ENCODE measurements around the gene STRA6. TPM values are rescaled to one million over a fixed set of nuclear protein-coding genes. Genes with fewer than 3 reads are reported as not detected.

STRA6 gene
- total RNA-seq: 0.11 TPM in 1 of 2 replicates, not detected in the other

GRCh38 chr15:74202452-74203401 is at the start of gene STRA6:
Gene STRA6, minus strand, starts transcription at chr15:74202787. Its CDS starts 520 bp downstream, at chr15:74202267.

GRCh38 chr15:74235962-74236361 is 33.4 kb upstream of the STRA6 start, which contains the start of gene CCDC33:
Gene CCDC33, plus strand, starts transcription at chr15:74236326. Its CDS starts 394 bp downstream, at chr15:74236720.

GRCh38 chr15:74173380-74174218 is 29.0 kb downstream of the STRA6 start, which contains the start of gene ISLR:
Gene ISLR, plus strand, starts transcription at chr15:74173710. Its CDS starts 1,149 bp downstream, at chr15:74174859.

GRCh38 chr15:74130155-74130848 is 72.3 kb downstream of the STRA6 start, which contains the start of gene ISLR2:
Gene ISLR2, plus strand, starts transcription at chr15:74130586. Its CDS starts 2,169 bp downstream, at chr15:74132755.

Other genes starting within 250 kb of the STRA6 start
- gene STOML1, start 210.5 kb downstream of the STRA6 start, total RNA-seq: 8.1 and 17.0 TPM in 2 replicates
- gene PML, start 208.1 kb downstream of the STRA6 start, total RNA-seq: 28.1 and 35.8 TPM in 2 replicates
- gene GOLGA6A, start 120.2 kb downstream of the STRA6 start, total RNA-seq: not detected in 2 replicates
- gene ISLR2, start 72.2 kb downstream of the STRA6 start, total RNA-seq: 0.09 and 0.11 TPM in 2 replicates
- gene ISLR, start 29.1 kb downstream of the STRA6 start, total RNA-seq: 0.11 and 0.17 TPM in 2 replicates
- not detected in 2 replicates for gene CCDC33, start 33.5 kb upstream of the STRA6 start, total RNA-seq
- not detected in 2 replicates for gene CYP11A1, start 164.9 kb upstream of the STRA6 start, total RNA-seq
- gene SEMA7A, start 231.2 kb upstream of the STRA6 start, total RNA-seq: 0.54 and 0.60 TPM in 2 replicates

Data from dermis lymphatic vessel endothelial cell (primary cell).